Caco-2 (cell line): ENCODE measurements around the gene ATXN7L2. TPM values are rescaled to one million over a fixed set of nuclear protein-coding genes. Genes with fewer than 3 reads are reported as not detected.

ENCODE experiments used
- BruUV-seq: library from RNA; stranded (reverse); fragments of 400-500 nt; replicated peaks from 2 replicates; lab custom pipeline; 2021; lab: Mats Ljungman, UMichigan
- CTCF ChIA-PET: fragments of 300-600 bp; sonication (Branson Sonifier 250); formaldehyde crosslinking; loops from one replicate; lab custom pipeline; 2022; ENCODE audit warnings: antibody characterized with exemption; lab: Charles Lee
- POLR2A ChIA-PET: fragments of 300-600 bp; sonication (Branson Sonifier 250); formaldehyde crosslinking; loops from one replicate; lab custom pipeline; 2022; ENCODE audit warnings: antibody characterized with exemption; lab: Charles Lee
- DNase-seq, 2 experiments: peaks; one replicate each; pipeline versions ENCODE4 v3.0.0 to v3.0.0-alpha.2; 2020 to 2022
- H3K27me3 ChIP-seq: replicated peaks from 2 replicates; pipeline ENCODE4 v1.6.0; 2011; ENCODE audit warnings: low read length; ENCODE audit not compliant: control insufficient read depth, insufficient read depth
- H3K36me3 ChIP-seq: 2 replicates; pipeline ENCODE4 v1.5.1; 2011; ENCODE audit warnings: low read length; ENCODE audit not compliant: control insufficient read depth, insufficient read depth
- H3K4me1 ChIP-seq: fragments of 250-450 bp; sonication (Bioruptor Pico); 2 replicates; pipeline ENCODE4 v1.5.1; 2020; ENCODE audit warnings: mild to moderate bottlenecking
- H3K4me3 ChIP-seq: 2 replicates; pipeline ENCODE4 v1.5.1; 2011; ENCODE audit warnings: low read depth, mild to moderate bottlenecking, control low read depth, low read length
- H3K9me3 ChIP-seq: fragments of 250-450 bp; sonication (Bioruptor Pico); 2 replicates; pipeline ENCODE4 v1.5.1; 2020; ENCODE audit warnings: mild to moderate bottlenecking, moderate library complexity
- H3K27ac Mint-ChIP-seq: one replicate; pipeline ENCODE4 v1.8.0; 2022; ENCODE audit warnings: mixed read lengths; ENCODE audit not compliant: unreplicated experiment
- H3K27me3 Mint-ChIP-seq: one replicate; pipeline ENCODE4 v1.8.0; 2022; ENCODE audit warnings: mixed read lengths; ENCODE audit not compliant: insufficient read depth, unreplicated experiment
- H3K36me3 Mint-ChIP-seq: one replicate; pipeline ENCODE4 v1.8.0; 2022; ENCODE audit warnings: mild to moderate bottlenecking, mixed read lengths; ENCODE audit not compliant: insufficient read depth, unreplicated experiment
- H3K4me1 Mint-ChIP-seq: one replicate; pipeline ENCODE4 v1.8.0; 2022; ENCODE audit warnings: low read depth, mixed read lengths; ENCODE audit not compliant: unreplicated experiment
- H3K4me3 Mint-ChIP-seq: one replicate; pipeline ENCODE4 v1.8.0; 2022; ENCODE audit warnings: mild to moderate bottlenecking, moderate library complexity, mixed read lengths; ENCODE audit not compliant: unreplicated experiment
- H3K9me3 Mint-ChIP-seq: one replicate; pipeline ENCODE4 v1.8.0; 2022; ENCODE audit warnings: mixed read lengths; ENCODE audit not compliant: unreplicated experiment
- intact Hi-C: fragments of 100-400 bp; cut with micrococcal nuclease; formaldehyde crosslinking; loops from one replicate; pipeline ENCODE4 v1.10.0; 2022; ENCODE audit not compliant: unreplicated experiment
- total RNA-seq: library from RNA; stranded (reverse); gene quantifications from 2 replicates; pipeline ENCODE4 v1.2.3, GENCODE V29; 2022
- TF ChIP-seq, protein P1 (sequence below), 2 experiments: fragments of 200-600 bp in 1 of 2; IDR thresholded peaks; 1 replicate in 1 of 2; 2 replicates in 1 of 2; pipeline versions ENCODE4 v1.5.1 to v1.8.0; 2011 to 2022; ENCODE audit warnings: antibody characterized with exemption in 1 of 2, control low read depth in 1 of 2, inconsistent platforms in 1 of 2, low read depth in 1 of 2, low read length in 1 of 2, mild to moderate bottlenecking in 1 of 2, moderate library complexity in 1 of 2; ENCODE audit not compliant: insufficient read depth in 1 of 2, severe bottlenecking in 1 of 2, unreplicated experiment in 1 of 2

Gene ATXN7L2
- total RNA-seq, 1 experiment from 2014 or later = 4.0 TPM

DNA sequence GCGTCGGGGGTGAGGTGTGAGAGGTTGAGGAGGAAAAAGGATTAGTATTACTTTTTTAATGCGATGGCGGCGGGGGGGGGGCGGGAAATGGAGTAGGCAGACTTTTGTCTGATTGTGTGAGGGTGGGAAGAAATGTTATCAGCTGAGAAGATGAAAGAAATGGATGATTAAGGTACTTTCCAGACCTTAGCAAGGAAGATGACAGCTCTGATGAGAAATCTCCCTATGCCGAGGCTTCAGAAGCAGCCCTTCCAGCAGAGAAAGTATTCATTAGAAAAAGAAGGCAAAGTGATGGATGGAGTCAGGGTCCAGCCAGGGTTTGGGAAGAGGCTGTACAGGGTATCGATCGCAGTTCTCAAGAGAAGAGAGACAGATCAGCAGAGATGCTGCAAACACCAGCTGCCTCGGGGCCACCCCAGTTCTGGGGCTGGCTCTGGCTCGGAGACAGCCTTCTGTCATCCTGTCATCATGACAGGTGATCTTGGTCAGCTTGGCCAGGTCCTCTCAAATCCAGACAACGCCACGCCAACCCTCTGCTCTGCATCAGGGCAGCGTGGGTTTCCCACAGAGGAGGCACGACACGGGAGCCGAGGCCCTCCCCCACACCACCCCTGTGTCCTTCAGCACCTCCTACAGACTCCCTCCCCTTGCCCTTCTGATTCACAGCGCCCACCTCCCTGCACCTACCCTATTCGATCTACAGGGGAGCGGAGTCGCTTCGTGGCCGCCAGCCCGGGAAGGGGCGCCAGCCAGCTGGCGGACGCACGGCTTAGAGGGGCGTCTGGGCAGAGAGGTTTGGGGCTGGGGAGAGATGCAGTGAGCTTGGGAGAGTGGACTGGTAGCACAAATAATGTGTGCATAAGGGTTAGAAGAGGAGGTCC lies 674 bp upstream of the ATXN7L2 start:
- H3K36me3 Mint-ChIP-seq = no peaks in the 10 kb centered on the region
- peak; percentile 47 to 51 for DNase-seq
- H3K9me3 Mint-ChIP-seq = no peaks in the 10 kb centered on the region
- no TSS peak for BruUV-seq
- H3K27me3 Mint-ChIP-seq = peaks cover 7% of the 10 kb centered on the region
- peak overlapping the region; percentile 88 for H3K27ac Mint-ChIP-seq
- POLR2A ChIA-PET = interaction anchor here (0.6 kb wide), 4 partner anchors 10 to 56 kb away, joined by 3 to 12 read pairs (median 7); partner anchors contain the start of gene CYB561D1
- H3K4me3 Mint-ChIP-seq = peak overlapping the region; percentile 94
- Histone ChIP-seq H3K4me1 (peaks cover 5% of the 10 kb centered on the region; the same call in 1 of the 2 replicates), H3K4me3 (peak overlapping the region; percentile 63), H3K36me3 (no peaks in the 10 kb centered on the region), H3K27me3 (no peaks in the 10 kb centered on the region), H3K9me3 (no peaks in the 10 kb centered on the region)
- intact Hi-C loops = loop anchor here (5.0 kb wide), 1 partner anchor 56 kb away; the partner anchor contains the start of gene PSMA5
- CTCF ChIA-PET = interaction anchor here (0.5 to 1.3 kb wide), 7 partner anchors 11 to 685 kb away, joined by 3 to 8 read pairs (median 4); partner anchors contain the start of gene CYB561D1
- TF ChIP-seq, protein P1, sequence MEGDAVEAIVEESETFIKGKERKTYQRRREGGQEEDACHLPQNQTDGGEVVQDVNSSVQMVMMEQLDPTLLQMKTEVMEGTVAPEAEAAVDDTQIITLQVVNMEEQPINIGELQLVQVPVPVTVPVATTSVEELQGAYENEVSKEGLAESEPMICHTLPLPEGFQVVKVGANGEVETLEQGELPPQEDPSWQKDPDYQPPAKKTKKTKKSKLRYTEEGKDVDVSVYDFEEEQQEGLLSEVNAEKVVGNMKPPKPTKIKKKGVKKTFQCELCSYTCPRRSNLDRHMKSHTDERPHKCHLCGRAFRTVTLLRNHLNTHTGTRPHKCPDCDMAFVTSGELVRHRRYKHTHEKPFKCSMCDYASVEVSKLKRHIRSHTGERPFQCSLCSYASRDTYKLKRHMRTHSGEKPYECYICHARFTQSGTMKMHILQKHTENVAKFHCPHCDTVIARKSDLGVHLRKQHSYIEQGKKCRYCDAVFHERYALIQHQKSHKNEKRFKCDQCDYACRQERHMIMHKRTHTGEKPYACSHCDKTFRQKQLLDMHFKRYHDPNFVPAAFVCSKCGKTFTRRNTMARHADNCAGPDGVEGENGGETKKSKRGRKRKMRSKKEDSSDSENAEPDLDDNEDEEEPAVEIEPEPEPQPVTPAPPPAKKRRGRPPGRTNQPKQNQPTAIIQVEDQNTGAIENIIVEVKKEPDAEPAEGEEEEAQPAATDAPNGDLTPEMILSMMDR (IDR thresholded peaks at IDR 0.05; ENCODE audit: insufficient read depth in 1 of 2, low read depth in 1 of 2, low read length in 1 of 2, severe bottlenecking in 1 of 2, unreplicated experiment in 1 of 2) = no peak
- H3K4me1 Mint-ChIP-seq = no peaks in the 10 kb centered on the region

DNA sequence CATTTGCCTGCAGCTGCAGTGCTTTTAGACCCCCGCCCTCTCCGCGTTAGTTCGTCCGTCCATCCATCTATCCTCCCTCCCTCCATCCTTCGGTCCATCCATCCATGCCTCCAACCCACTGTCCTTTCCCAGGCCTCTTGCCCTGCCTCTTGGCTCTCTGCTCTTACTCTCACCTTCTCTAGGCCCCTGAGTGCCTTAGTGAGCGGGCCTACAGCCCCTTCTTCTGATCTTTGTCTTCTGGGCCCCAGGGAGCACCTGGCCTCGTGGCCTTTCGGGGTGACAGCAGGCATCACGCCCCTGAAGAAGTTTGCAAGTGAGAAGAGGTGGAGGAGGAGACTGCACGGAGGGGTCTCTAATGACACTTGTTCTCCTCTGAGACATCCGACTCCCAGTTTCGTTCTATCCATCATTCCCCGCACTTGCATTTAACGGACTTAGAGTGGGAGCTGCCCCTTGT lies 842 bp downstream of the ATXN7L2 start:
- intact Hi-C loops = loop anchor here (5.0 kb wide), 1 partner anchor 57 kb away; the partner anchor contains the start of gene PSMA5
- H3K27ac Mint-ChIP-seq = peak overlapping the region; percentile 88
- Histone ChIP-seq H3K27me3 (no peaks in the 10 kb centered on the region), H3K36me3 (no peaks in the 10 kb centered on the region), H3K9me3 (no peaks in the 10 kb centered on the region), H3K4me1 (peaks cover 5% of the 10 kb centered on the region; the same call in 1 of the 2 replicates), H3K4me3 (peak overlapping the region; percentile 81)
- no peaks in the 10 kb centered on the region for H3K4me1 Mint-ChIP-seq
- no peaks in the 10 kb centered on the region for H3K36me3 Mint-ChIP-seq
- BruUV-seq = no TSS peak
- ChIA-PET CTCF (interaction anchor here (0.9 to 1.3 kb wide), 2 partner anchors 9 to 45 kb away, joined by 5 to 7 read pairs; partner anchors contain the start of gene CYB561D1), POLR2A (no interaction called here)
- TF ChIP-seq, protein P1 (IDR thresholded peaks at IDR 0.05; ENCODE audit: insufficient read depth in 1 of 2, low read depth in 1 of 2, low read length in 1 of 2, severe bottlenecking in 1 of 2, unreplicated experiment in 1 of 2) = no peak
- peak overlapping the region; percentile 94 for H3K4me3 Mint-ChIP-seq
- peaks cover 6% of the 10 kb centered on the region for H3K27me3 Mint-ChIP-seq
- no peak for DNase-seq
- H3K9me3 Mint-ChIP-seq = no peaks in the 10 kb centered on the region

DNA sequence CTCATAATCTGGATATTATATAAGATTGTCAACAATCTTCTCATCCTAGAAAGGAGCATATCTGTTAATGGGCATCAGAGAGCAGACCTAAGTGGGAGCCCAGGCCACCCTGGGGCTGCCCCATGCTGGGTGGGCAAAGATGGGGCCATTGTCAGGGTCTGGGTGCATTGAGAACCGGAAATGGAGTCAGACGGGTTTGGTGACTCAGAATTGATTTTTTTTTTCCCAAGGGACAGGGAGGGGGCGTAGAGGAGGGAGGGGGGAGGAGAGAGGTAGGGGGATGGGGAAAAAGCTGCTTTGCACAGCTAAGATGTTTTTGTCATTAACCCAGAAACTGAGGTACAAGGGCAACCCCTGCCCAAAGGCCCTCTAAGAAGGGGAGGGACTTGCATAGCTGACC lies 1.3 kb downstream of the ATXN7L2 start:
- Mint-ChIP-seq H3K27me3 (peaks cover 4% of the 10 kb centered on the region), H3K9me3 (no peaks in the 10 kb centered on the region), H3K36me3 (no peaks in the 10 kb centered on the region), H3K27ac (peak overlapping the region; percentile 88), H3K4me3 (peak overlapping the region; percentile 94), H3K4me1 (no peaks in the 10 kb centered on the region)
- no peaks in the 10 kb centered on the region for H3K36me3 ChIP-seq
- no peaks in the 10 kb centered on the region for H3K9me3 ChIP-seq
- intact Hi-C loops = no loop called here
- ChIA-PET POLR2A (no interaction called here), CTCF (no interaction called here)
- H3K4me3 ChIP-seq = no peak overlapping the region
- peaks cover 5% of the 10 kb centered on the region; the same call in 1 of the 2 replicates for H3K4me1 ChIP-seq
- TF ChIP-seq, protein P1 (IDR thresholded peaks at IDR 0.05; ENCODE audit: insufficient read depth in 1 of 2, low read depth in 1 of 2, low read length in 1 of 2, severe bottlenecking in 1 of 2, unreplicated experiment in 1 of 2) = no peak
- H3K27me3 ChIP-seq = no peaks in the 10 kb centered on the region
- DNase-seq = no peak
- no TSS peak for BruUV-seq
